GM13976 (cell line): ENCODE data around the gene KAT6B.
A peak's percentile ranks its signal among the peaks of the same experiment; 100 is the strongest.
"Not testable (repeated sequence)": the region's sequence is repeated elsewhere in the genome, so short reads cannot be mapped to it uniquely, and the experiment has no call there.

Source experiments
- DNase-seq: peaks from one replicate; pipeline ENCODE4 v3.0.0; 2012; ENCODE audit warnings: low spot score
- CTCF ChIP-seq: IDR thresholded peaks from 2 replicates; pipeline ENCODE4 v1.5.1; 2012; ENCODE audit warnings: borderline replicate concordance, mild to moderate bottlenecking; ENCODE audit not compliant: insufficient read depth; ENCODE audit errors: extremely low read depth, missing control alignments, control extremely low read depth
- in situ Hi-C: fragments of 300-500 bp; cut with MboI; formaldehyde crosslinking; loops from one replicate; pipeline ENCODE4 v1.12.0; 2022; ENCODE audit warnings: low sequenced_read_pairs, mixed read lengths, inconsistent platforms; ENCODE audit not compliant: unreplicated experiment

Gene KAT6B

GRCh38 chr10:74826142-74827044 is at the start of gene KAT6B:
KAT6B (plus strand) TSS chr10:74826600; CDS start chr10:74842858, 16,258 bp downstream.
- in situ Hi-C loops = no loop called here
- TF ChIP-seq CTCF = peak; percentile 42
- peak; percentile 96 for DNase-seq

- no peak for TF ChIP-seq CTCF
- no peak for DNase-seq
- in situ Hi-C loops = no loop called here
Observed at GRCh38 chr10:74778436-74779094, 47.8 kb upstream of the KAT6B start.

DNA sequence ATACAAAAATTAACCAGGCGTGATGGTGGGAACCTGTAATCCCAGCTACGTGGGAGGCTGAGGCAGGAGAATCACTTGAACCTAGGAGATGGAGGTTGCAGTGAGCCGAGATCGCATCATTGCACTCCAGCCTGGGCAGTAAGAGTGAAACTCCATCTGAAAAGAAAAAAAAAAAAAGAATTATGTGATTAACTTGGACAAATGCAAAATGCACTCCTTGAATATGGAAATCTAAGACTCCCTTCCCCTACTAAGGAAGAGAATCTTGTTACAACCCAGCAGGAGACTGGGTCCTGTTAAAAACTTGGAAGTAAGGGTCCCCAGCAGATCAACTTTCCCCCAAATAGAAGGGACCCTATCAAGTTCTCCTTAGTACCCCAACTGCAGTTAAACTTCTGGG is 44.5 kb upstream of the KAT6B start:
- in situ Hi-C loops, DNase-seq: not testable (repeated sequence)

DNA sequence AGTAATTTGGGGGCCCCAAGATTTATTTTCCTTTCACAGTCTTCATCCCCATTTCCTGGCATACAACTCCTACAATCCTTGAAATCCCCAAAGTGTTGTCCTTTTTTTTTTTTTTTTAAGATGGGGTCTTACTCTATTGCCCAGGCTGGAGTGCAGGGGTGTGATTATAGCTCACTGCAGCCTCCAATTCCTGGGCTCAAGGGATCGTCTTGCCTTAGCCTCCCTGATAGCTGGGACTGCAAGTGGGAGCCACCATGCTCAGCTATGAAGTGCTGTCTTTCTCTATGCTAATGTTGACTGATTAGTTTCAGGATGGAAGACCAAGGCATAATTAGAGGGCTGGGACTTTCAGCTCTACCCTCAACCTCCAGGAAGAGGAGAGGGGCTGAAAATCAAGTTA is 41.9 kb upstream of the KAT6B start:
- in situ Hi-C loops = no loop called here
- no peak for TF ChIP-seq CTCF
- DNase-seq = no peak

DNA sequence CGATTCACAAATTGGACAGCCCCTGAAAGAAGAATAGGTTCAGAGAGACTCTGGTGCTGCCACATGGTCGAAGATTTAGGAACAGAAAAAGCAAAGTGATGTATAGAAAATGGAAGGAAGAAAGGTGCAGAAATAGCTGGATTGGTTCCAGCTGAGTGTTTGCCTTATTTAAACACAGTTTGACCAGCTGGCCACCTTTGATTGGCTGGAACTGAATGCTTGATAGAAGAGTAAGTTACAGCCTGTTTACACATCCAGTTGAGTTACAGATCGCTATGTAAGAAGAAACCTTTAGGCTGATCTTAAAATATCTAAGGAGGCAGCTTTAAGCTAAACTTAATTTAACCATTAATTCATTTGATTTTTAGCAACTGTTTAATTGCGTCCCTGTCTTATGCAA is 40.3 kb upstream of the KAT6B start:
- DNase-seq = no peak
- in situ Hi-C loops = no loop called here
- TF ChIP-seq CTCF = no peak

GRCh38 chr10:74787457-74787856 is 38.9 kb upstream of the KAT6B start:
- in situ Hi-C loops = no loop called here
- TF ChIP-seq CTCF = no peak
- no peak for DNase-seq

DNA sequence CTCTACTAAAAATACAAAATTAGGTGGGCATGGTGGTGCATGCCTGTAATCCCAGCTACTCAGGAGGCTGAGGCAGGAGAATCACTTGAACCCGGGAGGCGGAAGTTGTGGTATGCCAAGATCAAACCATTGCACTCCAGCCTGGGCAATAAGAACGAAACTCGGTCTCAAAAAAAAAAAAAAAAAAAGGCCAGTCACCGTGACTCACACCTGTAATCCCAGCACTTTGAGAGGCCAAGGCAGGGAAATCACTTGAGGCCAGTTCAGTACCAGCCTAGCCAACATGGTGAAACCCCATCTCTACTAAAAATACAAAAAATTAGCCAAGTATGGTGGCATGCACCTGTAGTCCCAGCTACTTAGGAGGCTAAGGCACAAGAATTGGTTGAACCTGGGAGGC is 34.4 kb upstream of the KAT6B start:
- in situ Hi-C loops = not testable (repeated sequence)

GRCh38 chr10:74792726-74793125 is 33.7 kb upstream of the KAT6B start:
- no peak for TF ChIP-seq CTCF
- in situ Hi-C loops = no loop called here
- no peak for DNase-seq

More for the DNA sequence above, 34.4 kb upstream of the KAT6B start:
- DNase-seq = not testable (repeated sequence)

DNA sequence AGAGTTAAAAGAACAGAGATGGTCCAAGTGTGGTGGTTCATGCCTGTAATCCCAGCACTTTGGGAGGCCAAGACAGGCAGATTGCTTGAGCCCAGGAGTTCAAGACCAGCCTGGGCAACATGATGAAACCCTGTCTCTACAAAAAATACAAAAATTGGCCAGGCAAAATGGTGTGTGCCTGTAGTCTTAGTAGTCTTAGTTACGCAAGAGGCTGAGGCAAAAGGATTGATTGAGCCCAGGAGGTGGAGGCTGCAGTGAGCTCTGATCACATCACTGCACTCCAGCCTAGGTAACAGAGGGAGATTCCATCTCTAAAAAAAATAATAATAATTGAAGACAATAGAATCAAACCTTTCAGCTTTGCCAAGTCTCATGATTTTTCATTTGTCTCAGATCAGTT is 33.2 kb upstream of the KAT6B start:
- in situ Hi-C loops, DNase-seq: not testable (repeated sequence)
